Heart right ventricle (tissue), 16 donors: ENCODE measurements around the gene KCNH1. TPM values are rescaled to one million over a fixed set of nuclear protein-coding genes. Genes with fewer than 3 reads are reported as not detected.

Experiments used
- ATAC-seq, 8 donors: fragments of 200-7000 bp; cut with Tn5 transposase; one replicate each; pipeline ENCODE4 v1.9.1; 2020; ENCODE audit warnings: mild to moderate bottlenecking in 8 of 8, moderate library complexity in 8 of 8, moderate number of reproducible peaks in 1 of 8
- DNase-seq, 2 donors: peaks; one replicate each; pipeline ENCODE4 v3.0.0-alpha.2; 2020
- H3K27ac ChIP-seq, 10 donors: fragments of 200-600 bp; sonication (generic) in 2 of 10; one replicate each; pipeline versions ENCODE4 v1.5.0 to v1.8.0; 2020 to 2022; ENCODE audit warnings: mild to moderate bottlenecking in 3 of 10
- H3K27me3 ChIP-seq, 7 donors: fragments of 200-600 bp; one replicate each; pipeline ENCODE4 v1.8.0; 2021 to 2022; ENCODE audit warnings: mild to moderate bottlenecking in 2 of 7
- H3K36me3 ChIP-seq, 9 donors: fragments of 200-600 bp; sonication (generic) in 1 of 9; one replicate each; pipeline versions ENCODE4 v1.5.0 to v1.8.0; 2020 to 2022; ENCODE audit warnings: mild to moderate bottlenecking in 2 of 9
- H3K4me1 ChIP-seq, 9 donors: fragments of 200-600 bp; sonication (generic) in 1 of 9; one replicate each; pipeline versions ENCODE4 v1.5.0 to v1.8.0; 2020 to 2022; ENCODE audit warnings: mild to moderate bottlenecking in 4 of 9
- H3K4me3 ChIP-seq, 10 donors: fragments of 200-600 bp; sonication (generic) in 2 of 10; one replicate each; pipeline versions ENCODE4 v1.5.0 to v1.8.0; 2020 to 2022; ENCODE audit warnings: mild to moderate bottlenecking in 7 of 10, moderate library complexity in 2 of 10
- H3K9me3 ChIP-seq, 11 donors: fragments of 200-600 bp in 10 of 11; sonication (generic) in 2 of 11; one replicate each; pipeline versions ENCODE4 v1.5.0 to v1.8.0; 2013 to 2022; ENCODE audit warnings: mild to moderate bottlenecking in 2 of 11, control low read depth in 1 of 11, moderate library complexity in 1 of 11
- WGBS, 2 donors: extraction: QIAGEN DNeasy Blood & Tissue Kit; methylation state at CpG; one replicate each; pipeline ENCODE4 v1.1.7; 2013; ENCODE audit warnings: inconsistent platforms in 1 of 2; 5-methylcytosine and 5-hydroxymethylcytosine counted together
- intact Hi-C, 10 donors: fragments of 100-400 bp; cut with DNase I; formaldehyde crosslinking; loops; one replicate each; pipeline versions ENCODE4 v1.11.1 to v1.14.2; 2022
- polyA plus RNA-seq, 2 donors: library from polyadenylated mRNA; stranded (reverse); fragments of 200-250 nt; gene quantifications; one replicate each; pipeline ENCODE4 v1.2.3, GENCODE V29; 2013
- total RNA-seq, 10 donors: library from RNA; stranded (reverse); fragmentation: NEBNext Ultra II Directional in 3 of 10; extraction: Animal tissue kit (Norgen Biotek cat#: 25700) in 3 of 10; gene quantifications; one replicate each; pipeline versions ENCODE4 v1.2.1 to v1.2.4, GENCODE V29; 2021 to 2023
- TF ChIP-seq, protein P1 (sequence below), 9 donors: fragments of 200-600 bp; sonication (generic) in 2 of 9; IDR thresholded peaks; one replicate each; pipeline versions ENCODE4 v1.5.0 to v1.8.0; 2021 to 2022; ENCODE audit warnings: antibody characterized with exemption in 9 of 9, mild to moderate bottlenecking in 5 of 9, moderate library complexity in 1 of 9
- donor health status: Arrhythmogenic right ventricular cardiomyopathy.
- donor health status: ischemic (EF 13 %, LVEDD 7.1; RV severe dilation, severe dysfunction).
- donor health status: healthy with polysubstance abuse.
- donor health status: DM: no; HTN: yes; CAD: no.
- donor health status: DM: no; HTN: no; CAD: no.
- donor health status: ischemic (EF 25% LVEDD 6.9; RV normal size, moderate dysfunction).
- donor health status: ischemic (EF 25% LVEDD 5.7; RV mildly dilated, moderate dysfunction).
- donor health status: healthy.
- donor health status: DM: yes; HTN: yes; CAD: no.
- donor health status: Ischemic cardiomyopathy.
- donor health status: ischemic (EF 35%, LVEDD 5.7; RV mildly dilated, moderate dysfunction).
- donor health status: nonischemic (EF 11% LVEDD 7.7; RV severe dilation, severe dysfunction).
- donor health status: DM: yes; HTN: yes; CAD: no.
- donor health status: PGD.
- donor health status: ischemic (EF 29% LVEDD 5.4; RV normal size, mild dysfunction).
- donor health status: nonischemic (EF 23%, LVEDD 6.1; RV moderate dilation, normal function).

The KCNH1 gene
- total and polyA plus RNA-seq, 12 donors: 0.09 TPM; not detected in 11

DNA sequence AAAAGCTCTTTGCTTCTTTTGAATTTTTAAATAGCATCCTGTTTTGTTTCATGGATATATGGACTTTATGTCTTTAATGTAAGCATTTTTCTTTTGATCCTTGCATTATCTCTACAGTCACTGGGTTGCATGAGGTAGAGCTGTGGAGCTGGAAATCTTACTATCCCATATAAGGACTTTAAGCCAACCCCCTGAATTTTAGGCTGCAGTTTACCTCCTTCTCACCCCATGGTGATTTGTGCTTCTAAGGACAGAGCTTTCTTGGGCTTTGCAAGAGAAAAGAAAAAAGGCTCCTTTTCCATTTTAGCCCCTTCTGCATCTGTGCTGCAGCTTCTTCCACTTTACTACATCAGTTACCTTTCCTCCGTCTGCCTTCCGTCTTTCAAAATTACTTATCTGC lies 431.4 kb downstream of the KCNH1 start:
- H3K4me3 ChIP-seq: no peak overlapping the region
- peaks cover 0 to 2% (median 0%) of the 10 kb centered on the region in 7 donors for H3K27me3 ChIP-seq
- ATAC-seq (no peak), DNase-seq (no peak)
- intact Hi-C loops: no loop called here
- peaks cover 0 to 3% (median 0%) of the 10 kb centered on the region in 11 donors for H3K9me3 ChIP-seq
- no peaks in the 10 kb centered on the region for H3K36me3 ChIP-seq
- TF ChIP-seq, protein P1, sequence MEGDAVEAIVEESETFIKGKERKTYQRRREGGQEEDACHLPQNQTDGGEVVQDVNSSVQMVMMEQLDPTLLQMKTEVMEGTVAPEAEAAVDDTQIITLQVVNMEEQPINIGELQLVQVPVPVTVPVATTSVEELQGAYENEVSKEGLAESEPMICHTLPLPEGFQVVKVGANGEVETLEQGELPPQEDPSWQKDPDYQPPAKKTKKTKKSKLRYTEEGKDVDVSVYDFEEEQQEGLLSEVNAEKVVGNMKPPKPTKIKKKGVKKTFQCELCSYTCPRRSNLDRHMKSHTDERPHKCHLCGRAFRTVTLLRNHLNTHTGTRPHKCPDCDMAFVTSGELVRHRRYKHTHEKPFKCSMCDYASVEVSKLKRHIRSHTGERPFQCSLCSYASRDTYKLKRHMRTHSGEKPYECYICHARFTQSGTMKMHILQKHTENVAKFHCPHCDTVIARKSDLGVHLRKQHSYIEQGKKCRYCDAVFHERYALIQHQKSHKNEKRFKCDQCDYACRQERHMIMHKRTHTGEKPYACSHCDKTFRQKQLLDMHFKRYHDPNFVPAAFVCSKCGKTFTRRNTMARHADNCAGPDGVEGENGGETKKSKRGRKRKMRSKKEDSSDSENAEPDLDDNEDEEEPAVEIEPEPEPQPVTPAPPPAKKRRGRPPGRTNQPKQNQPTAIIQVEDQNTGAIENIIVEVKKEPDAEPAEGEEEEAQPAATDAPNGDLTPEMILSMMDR (IDR thresholded peaks at IDR 0.05): no peak
- 93 to 95% methylated on average over 2 of the region's 2 CpGs for WGBS, 2 donors
- H3K4me1 ChIP-seq: no peaks in the 10 kb centered on the region
- H3K27ac ChIP-seq: no peak overlapping the region

DNA sequence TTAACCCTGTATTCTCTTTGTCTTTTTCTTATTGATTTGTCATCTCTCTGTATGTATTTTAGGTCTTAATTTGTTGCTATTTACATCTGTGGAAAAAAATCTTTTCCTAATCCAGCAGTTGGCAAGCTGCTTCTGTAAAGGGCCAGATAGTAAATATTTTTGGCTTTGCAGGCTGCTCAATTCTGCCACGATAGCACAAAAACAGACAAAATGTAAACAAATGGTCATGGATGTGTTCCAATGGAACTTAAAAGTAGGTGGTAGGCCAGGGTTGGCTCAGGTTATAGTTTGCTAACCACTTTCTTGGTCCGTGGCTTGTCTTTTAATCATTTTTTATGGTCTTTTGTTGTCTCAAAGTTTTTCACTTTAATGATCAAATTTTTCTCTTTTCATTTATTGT lies 433.4 kb downstream of the KCNH1 start:
- Histone ChIP-seq H3K27ac (no peak overlapping the region), H3K4me1 (no peaks in the 10 kb centered on the region), H3K4me3 (no peak overlapping the region), H3K9me3 (peaks cover 0 to 3% (median 0%) of the 10 kb centered on the region in 11 donors), H3K27me3 (peaks cover 0 to 15% (median 0%) of the 10 kb centered on the region in 7 donors), H3K36me3 (no peaks in the 10 kb centered on the region)
- DNase-seq: no peak
- WGBS, 2 donors: 61 to 73% methylated on average over 2 of the region's 2 CpGs
- ATAC-seq: no peak
- intact Hi-C loops: no loop called here
- TF ChIP-seq, protein P1 (IDR thresholded peaks at IDR 0.05): no peak

DNA sequence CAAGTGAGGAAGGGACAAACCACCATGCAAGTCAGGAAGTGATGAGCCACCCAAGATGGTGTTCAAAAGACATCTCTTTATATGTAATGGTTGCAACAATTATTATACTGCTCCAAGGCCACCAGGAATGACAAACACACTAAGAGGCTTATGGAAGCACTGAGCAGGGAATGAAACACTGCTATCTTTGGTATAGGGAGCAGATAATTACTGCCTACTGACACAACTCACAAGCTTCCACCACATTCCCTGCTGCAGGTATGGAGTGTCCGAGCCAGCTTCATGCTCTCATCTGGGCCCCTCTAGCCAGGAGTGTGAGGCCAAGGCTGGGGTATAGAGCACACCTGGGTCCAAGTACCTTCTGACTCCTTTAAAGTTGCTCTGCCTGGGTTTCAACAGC lies 433.9 kb downstream of the KCNH1 start:
- no peak overlapping the region for H3K27ac ChIP-seq
- peaks cover 0 to 17% (median 2%) of the 10 kb centered on the region in 7 donors for H3K27me3 ChIP-seq
- WGBS, 2 donors: 82 to 86% methylated on average over 1 of the region's 1 CpG
- ATAC-seq: no peak
- TF ChIP-seq, protein P1 (IDR thresholded peaks at IDR 0.05): no peak
- no peak overlapping the region for H3K4me3 ChIP-seq
- intact Hi-C loops: no loop called here
- no peaks in the 10 kb centered on the region for H3K36me3 ChIP-seq
- H3K9me3 ChIP-seq: peaks cover 0 to 3% (median 0%) of the 10 kb centered on the region in 11 donors
- H3K4me1 ChIP-seq: no peaks in the 10 kb centered on the region
- DNase-seq: no peak

DNA sequence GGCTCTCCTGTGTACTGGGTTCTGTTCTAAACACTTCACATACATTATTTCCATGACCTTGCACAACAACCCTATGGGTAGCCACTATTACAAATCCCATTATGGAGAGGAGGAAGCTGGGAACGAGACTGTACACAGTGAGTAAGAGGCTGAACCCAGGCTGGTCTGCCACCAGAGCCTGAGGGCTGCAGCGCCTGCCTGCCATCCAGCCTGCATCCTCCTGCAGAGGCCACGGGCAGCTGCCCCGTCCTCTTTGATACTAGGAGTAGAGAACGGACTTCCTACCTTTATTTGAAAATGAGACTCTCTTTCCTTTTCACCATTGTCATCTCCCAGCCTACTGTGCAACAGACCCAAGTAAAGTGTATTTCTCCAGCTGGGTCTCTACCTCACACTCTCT lies 435.3 kb downstream of the KCNH1 start:
- Histone ChIP-seq H3K4me1 (no peaks in the 10 kb centered on the region), H3K27ac (no peak overlapping the region), H3K9me3 (peaks cover 0 to 3% (median 0%) of the 10 kb centered on the region in 11 donors), H3K4me3 (no peak overlapping the region), H3K27me3 (peaks cover 0 to 21% (median 5%) of the 10 kb centered on the region in 7 donors), H3K36me3 (no peaks in the 10 kb centered on the region)
- ATAC-seq: no peak
- intact Hi-C loops: no loop called here
- DNase-seq: no peak
- TF ChIP-seq, protein P1 (IDR thresholded peaks at IDR 0.05): no peak
- WGBS, 2 donors: 91 to 92% methylated on average over 5 of the region's 5 CpGs
